ENCODE results near the gene ASB3.

- TF ChIP-seq CTCF (IDR thresholded peaks at IDR 0.05; ENCODE audit: low read length), result no peak
- TF ChIP-seq EZH2 (optimal IDR thresholded peaks at IDR 0.05; ENCODE audit: low read depth, low read length), result no peak
- no peak for TF ChIP-seq EZH2phosphoT487 (IDR thresholded peaks at IDR 0.05; ENCODE audit: low read length)
These were observed 4.1 kb downstream of the ASB3 start for GRCh38 chr2:53782676-53783075.

Measured in MM.1S (cell line).